Spleen (tissue), 7 donors: Measurements from ENCODE around the gene RSPRY1.

Experiments used
- CTCF ChIP-seq, 11 experiments: fragments of 200-600 bp in 7 of 11; fragments of 450-650 bp in 4 of 11; sonication (generic) in 4 of 11; IDR thresholded peaks in 8 of 11; conservative IDR thresholded peaks in 3 of 11; 1 replicate in 7 of 11; 2 replicates in 4 of 11; pipeline versions ENCODE4 v1.4.0 to v1.8.0; 2016 to 2021; ENCODE audit warnings: antibody characterized with exemption in 11 of 11, inconsistent platforms in 4 of 11, mild to moderate bottlenecking in 1 of 11
- POLR2A ChIP-seq, 3 donors: fragments of 450-650 bp; IDR thresholded peaks; one replicate each; pipeline ENCODE4 v1.5.1; 2017; ENCODE audit warnings: antibody characterized with exemption in 3 of 3, mild to moderate bottlenecking in 1 of 3
- POLR2AphosphoS5 ChIP-seq, 3 donors: sonication (generic); formaldehyde crosslinking; IDR thresholded peaks; one replicate each; pipeline ENCODE4 v1.5.1; 2017; ENCODE audit warnings: antibody characterized with exemption in 3 of 3
- donor health status: DM: no; HTN: no; CAD: no; lungs with moderate emphysema.
- donor health status: DM: no; HTN: no; CAD: no.
- donor health status: DM: no; HTN: no; CAD: no.

DNA sequence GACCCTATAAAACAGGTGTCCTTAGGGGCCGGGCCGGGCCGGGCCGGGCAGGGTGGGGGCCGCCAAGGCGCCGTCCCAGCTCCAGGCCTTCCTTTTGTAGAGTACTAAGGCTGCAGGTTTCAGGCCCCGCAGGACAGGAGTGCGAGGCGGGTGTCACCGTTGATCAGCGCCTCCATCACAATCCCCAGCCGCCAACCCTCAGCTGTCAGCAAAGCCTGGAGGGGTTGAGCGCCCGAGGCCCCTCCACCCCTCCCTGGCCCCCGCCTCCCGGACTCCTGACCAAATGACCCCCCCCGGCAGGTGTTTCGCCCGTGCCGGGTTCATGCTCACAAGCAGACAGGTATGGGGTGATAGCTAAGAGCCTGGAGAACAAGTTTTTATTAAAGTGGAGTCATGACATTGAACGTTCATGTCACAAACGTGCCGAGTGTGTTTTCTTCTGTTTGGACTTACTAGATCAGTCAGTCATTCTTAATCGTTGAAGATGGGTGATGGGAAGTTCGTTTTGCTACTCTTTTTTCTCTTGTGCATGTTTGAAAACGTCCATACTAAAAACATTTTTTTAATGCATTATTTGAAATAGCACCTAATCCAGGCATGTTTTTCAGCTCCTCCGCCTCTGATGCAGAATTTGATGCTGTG is 59.5 kb downstream of the RSPRY1 start:
- no peak for TF ChIP-seq POLR2A (IDR thresholded peaks at IDR 0.05)
- no peak for TF ChIP-seq POLR2AphosphoS5 (IDR thresholded peaks at IDR 0.05)
- TF ChIP-seq CTCF (IDR thresholded peaks at IDR 0.05 in 8 of 11, conservative IDR thresholded peaks at IDR 0.05 in 3 of 11): no peak
